Smooth muscle cell (in vitro differentiated cells): ENCODE results near the gene ZNF655. TPM values are rescaled to one million over a fixed set of nuclear protein-coding genes. Genes with fewer than 3 reads are reported as not detected.

ENCODE experiments used
- DNase-seq: peaks from one replicate; lab custom pipeline; 2025; ENCODE audit not compliant: unreplicated experiment; lab: John Stamatoyannopoulos, UW
- H2AFZ ChIP-seq: fragments of 200-600 bp; sonication (generic); 2 replicates; pipeline ENCODE4 v1.6.0; 2016; ENCODE audit warnings: antibody characterized with exemption, low read depth, mild to moderate bottlenecking
- H3F3A ChIP-seq: fragments of 200-600 bp; sonication (generic); 2 replicates; pipeline ENCODE4 v1.6.0; 2017; ENCODE audit warnings: antibody characterized with exemption, low read depth
- H3K27ac ChIP-seq: fragments of 200-600 bp; sonication (generic); 2 replicates; pipeline ENCODE4 v1.5.1; 2016; ENCODE audit warnings: low read depth, mild to moderate bottlenecking
- H3K27me3 ChIP-seq: fragments of 200-600 bp; sonication (generic); 2 replicates; pipeline ENCODE4 v1.6.1; 2016; ENCODE audit warnings: low read depth, mild to moderate bottlenecking
- H3K36me3 ChIP-seq: fragments of 200-600 bp; sonication (generic); 2 replicates; pipeline ENCODE4 v1.5.1; 2016; ENCODE audit warnings: low read depth
- H3K4me1 ChIP-seq: fragments of 200-600 bp; sonication (generic); 2 replicates; pipeline ENCODE4 v1.5.1; 2016; ENCODE audit warnings: low read depth
- H3K4me2 ChIP-seq: fragments of 200-600 bp; sonication (generic); 2 replicates; pipeline ENCODE4 v1.6.0; 2016; ENCODE audit warnings: mild to moderate bottlenecking
- H3K4me3 ChIP-seq: fragments of 200-600 bp; sonication (generic); 2 replicates; pipeline ENCODE4 v1.5.1; 2016; ENCODE audit warnings: mild to moderate bottlenecking
- H3K79me2 ChIP-seq: fragments of 200-600 bp; sonication (generic); 2 replicates; pipeline ENCODE4 v1.6.0; 2016; ENCODE audit warnings: low read depth, mild to moderate bottlenecking
- H3K9ac ChIP-seq: fragments of 200-600 bp; sonication (generic); 2 replicates; pipeline ENCODE4 v1.6.0; 2016; ENCODE audit warnings: low read depth
- H3K9me3 ChIP-seq: fragments of 200-600 bp; sonication (generic); replicated peaks from 2 replicates; pipeline ENCODE4 v1.5.1; 2016; ENCODE audit warnings: low read depth
- H4K20me1 ChIP-seq: fragments of 200-600 bp; sonication (generic); 2 replicates; pipeline ENCODE4 v1.6.0; 2016; ENCODE audit warnings: low read depth
- CTCF ChIP-seq: fragments of 200-600 bp; sonication (generic); IDR thresholded peaks from 2 replicates; pipeline ENCODE4 v1.5.1; 2017; ENCODE audit warnings: borderline replicate concordance, mild to moderate bottlenecking, antibody characterized with exemption; ENCODE audit not compliant: insufficient read depth, poor library complexity, severe bottlenecking
- WGBS: methylation state at CpG from one replicate; pipeline ENCODE4 v1.1.7; 2016; ENCODE audit warnings: low lambda C conversion rate; 5-methylcytosine and 5-hydroxymethylcytosine counted together
- polyA plus RNA-seq: library from polyadenylated mRNA; unstranded; fragments of >200 nt; fragmentation: Nextera tagmentation; extraction: Ambion mirVana; gene quantifications from 2 replicates; pipeline ENCODE4 v1.2.1, GENCODE V29; 2016
- total RNA-seq: library from RNA; depleted of rRNA; stranded (reverse); fragments of >200 nt; gene quantifications from 2 replicates; pipeline ENCODE4 v1.2.3, GENCODE V29; 2014

ZNF655 gene
- total and polyA plus RNA-seq, 2 experiments from 2014 or later, result 21.6 to 67.2 TPM

GRCh38 chr7:99525713-99526440, 32.6 kb upstream of the ZNF655 start:
- DNase-seq, result no peak
- TF ChIP-seq CTCF, result no peak
- no peak overlapping the region for H3K9ac ChIP-seq
- no peak overlapping the region for H3K27ac ChIP-seq
- peaks cover 19% of the 10 kb centered on the region for H3K9me3 ChIP-seq
- H3K4me1 ChIP-seq, result no peaks in the 10 kb centered on the region
- H4K20me1 ChIP-seq, result no peaks in the 10 kb centered on the region
- H3K4me2 ChIP-seq, result no peak overlapping the region
- no peaks in the 10 kb centered on the region for H3F3A ChIP-seq
- no peaks in the 10 kb centered on the region for H3K79me2 ChIP-seq
- peaks cover 31% of the 10 kb centered on the region for H3K36me3 ChIP-seq
- no peaks in the 10 kb centered on the region for H3K27me3 ChIP-seq
- H3K4me3 ChIP-seq, result no peak overlapping the region
- no peak overlapping the region for H2AFZ ChIP-seq
- WGBS, result 97% methylated on average over 21 of the region's 21 CpGs

GRCh38 chr7:99531354-99531765, 27.1 kb upstream of the ZNF655 start:
- H3K36me3 ChIP-seq, result peaks cover 48% of the 10 kb centered on the region
- TF ChIP-seq CTCF, result no peak
- no peak overlapping the region for H3K4me3 ChIP-seq
- no peak for DNase-seq
- no peak overlapping the region for H3K27ac ChIP-seq
- H3F3A ChIP-seq, result no peaks in the 10 kb centered on the region
- H3K27me3 ChIP-seq, result no peaks in the 10 kb centered on the region
- no peaks in the 10 kb centered on the region for H3K79me2 ChIP-seq
- H4K20me1 ChIP-seq, result no peaks in the 10 kb centered on the region
- no peak overlapping the region for H3K4me2 ChIP-seq
- H3K9ac ChIP-seq, result no peak overlapping the region
- 98% methylated on average over 12 of the region's 12 CpGs for WGBS
- H3K9me3 ChIP-seq, result peaks cover 42% of the 10 kb centered on the region
- H3K4me1 ChIP-seq, result no peaks in the 10 kb centered on the region
- H2AFZ ChIP-seq, result no peak overlapping the region

- TF ChIP-seq CTCF, result no peak
- WGBS, result 95% methylated on average over 2 of the region's 2 CpGs
- H3K9me3 ChIP-seq, result peaks cover 28% of the 10 kb centered on the region
Observed at GRCh38 chr7:99535667-99536066, 22.8 kb upstream of the ZNF655 start.

More at GRCh38 chr7:99535667-99536066, 22.8 kb upstream of the ZNF655 start:
- no peak for DNase-seq
- no peaks in the 10 kb centered on the region for H3K4me1 ChIP-seq
- H3K79me2 ChIP-seq, result no peaks in the 10 kb centered on the region
- H2AFZ ChIP-seq, result no peak overlapping the region
- H3K4me3 ChIP-seq, result no peak overlapping the region
- no peaks in the 10 kb centered on the region for H3K27me3 ChIP-seq
- H4K20me1 ChIP-seq, result no peaks in the 10 kb centered on the region
- no peaks in the 10 kb centered on the region for H3F3A ChIP-seq
- no peak overlapping the region for H3K27ac ChIP-seq
- H3K4me2 ChIP-seq, result no peak overlapping the region
- H3K36me3 ChIP-seq, result peaks cover 26% of the 10 kb centered on the region
- no peak overlapping the region for H3K9ac ChIP-seq
